Hepatic stellate cell (primary cell): ENCODE measurements around the gene HIRA.
"Not testable (repeated sequence)": the region's sequence is repeated elsewhere in the genome, so short reads cannot be mapped to it uniquely, and the experiment has no call there.

Experiments
- DNase-seq: peaks from one replicate; pipeline ENCODE4 v3.0.0; 2011; ENCODE audit warnings: low spot score

Gene HIRA

DNA sequence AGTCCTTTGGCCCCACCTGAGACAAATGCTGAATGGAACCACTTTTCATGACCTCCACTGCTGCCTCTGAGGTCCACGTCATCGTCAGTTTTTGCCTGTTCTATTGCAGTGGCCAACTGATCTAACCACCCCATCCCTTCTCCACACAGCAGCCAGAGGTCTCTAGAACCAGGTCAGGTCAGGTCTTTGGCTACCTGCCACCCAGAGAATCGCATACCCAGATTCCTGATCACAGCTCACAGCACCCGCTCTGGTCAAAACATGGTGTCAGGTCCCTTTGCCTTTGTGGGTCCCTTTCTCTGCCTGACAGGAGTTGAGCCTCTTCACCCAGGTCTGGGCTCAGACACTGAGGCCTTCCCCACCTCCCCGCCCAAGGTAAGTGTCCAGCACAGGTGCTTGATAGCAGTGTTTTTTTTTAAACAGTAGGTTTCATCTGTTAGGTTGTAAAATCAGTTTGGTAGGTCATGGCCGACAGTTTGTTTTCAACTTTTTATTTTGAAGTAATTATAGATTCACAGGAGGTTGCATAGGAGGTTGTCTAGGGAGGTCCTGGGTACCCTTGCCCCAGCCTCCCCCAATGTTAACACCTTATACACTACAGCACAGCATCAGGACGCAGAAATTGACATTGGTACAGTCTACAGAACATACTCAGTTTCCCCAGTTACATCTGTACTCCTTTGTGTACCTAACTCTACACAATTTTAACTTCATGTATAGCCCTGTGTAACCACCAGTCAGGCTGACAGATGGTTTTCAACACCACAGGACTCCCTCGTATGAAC, 9.1 kb upstream of the HIRA start:
- DNase-seq: no peak

DNA sequence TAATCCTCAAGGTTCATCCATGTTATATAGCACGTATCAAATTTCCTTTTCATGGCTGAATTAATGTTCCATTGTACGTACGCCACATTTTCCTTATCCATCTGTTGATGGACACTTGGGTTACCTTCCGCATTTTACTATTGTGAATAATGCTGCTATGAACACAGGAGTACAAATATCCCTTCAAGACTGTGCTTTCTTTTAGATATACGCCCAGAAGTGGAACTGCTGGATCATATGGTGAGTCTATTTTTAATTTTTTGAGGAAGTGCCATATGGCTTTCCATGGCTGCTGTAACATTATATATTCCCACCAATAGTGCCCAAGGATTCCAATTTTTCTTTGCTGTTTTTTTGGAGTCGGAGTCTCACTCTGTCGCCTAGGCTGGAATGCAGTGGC, 6.8 kb upstream of the HIRA start:
- DNase-seq: no peak

DNA sequence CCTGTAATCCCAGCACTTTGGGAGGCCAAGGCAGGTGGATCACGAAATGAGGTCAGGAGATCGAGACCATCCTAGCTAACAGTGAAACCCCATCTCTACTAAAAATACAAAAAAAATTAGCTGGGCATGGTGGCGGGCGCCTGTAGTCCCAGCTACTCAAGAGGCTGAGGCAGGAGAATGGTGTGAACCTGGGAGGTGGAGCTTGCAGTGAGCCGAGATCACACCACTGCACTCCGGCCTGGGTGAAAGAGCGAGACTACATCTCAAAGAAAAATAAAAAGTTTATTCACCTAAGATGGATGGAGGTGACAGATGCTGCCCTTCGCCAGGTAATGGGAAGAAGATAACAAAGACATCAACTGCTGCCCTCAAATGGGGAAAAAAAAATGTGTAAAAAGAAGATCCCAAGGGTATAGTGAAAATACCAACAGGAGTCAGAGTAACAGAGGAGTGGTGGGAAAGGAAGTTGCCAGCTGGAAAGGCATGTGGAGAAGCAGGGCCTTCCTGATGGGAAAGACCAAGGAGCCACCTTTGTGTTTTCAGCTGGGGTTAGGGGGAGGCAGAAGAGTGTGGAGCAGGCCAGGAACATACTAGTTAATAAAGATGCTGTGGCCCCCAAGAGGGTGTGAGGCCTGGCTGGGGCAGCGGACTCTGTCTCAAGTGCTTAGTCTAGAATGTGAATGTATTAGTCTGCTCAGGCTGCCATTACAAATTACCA, 5.1 kb upstream of the HIRA start:
- DNase-seq: not testable (repeated sequence)

DNA sequence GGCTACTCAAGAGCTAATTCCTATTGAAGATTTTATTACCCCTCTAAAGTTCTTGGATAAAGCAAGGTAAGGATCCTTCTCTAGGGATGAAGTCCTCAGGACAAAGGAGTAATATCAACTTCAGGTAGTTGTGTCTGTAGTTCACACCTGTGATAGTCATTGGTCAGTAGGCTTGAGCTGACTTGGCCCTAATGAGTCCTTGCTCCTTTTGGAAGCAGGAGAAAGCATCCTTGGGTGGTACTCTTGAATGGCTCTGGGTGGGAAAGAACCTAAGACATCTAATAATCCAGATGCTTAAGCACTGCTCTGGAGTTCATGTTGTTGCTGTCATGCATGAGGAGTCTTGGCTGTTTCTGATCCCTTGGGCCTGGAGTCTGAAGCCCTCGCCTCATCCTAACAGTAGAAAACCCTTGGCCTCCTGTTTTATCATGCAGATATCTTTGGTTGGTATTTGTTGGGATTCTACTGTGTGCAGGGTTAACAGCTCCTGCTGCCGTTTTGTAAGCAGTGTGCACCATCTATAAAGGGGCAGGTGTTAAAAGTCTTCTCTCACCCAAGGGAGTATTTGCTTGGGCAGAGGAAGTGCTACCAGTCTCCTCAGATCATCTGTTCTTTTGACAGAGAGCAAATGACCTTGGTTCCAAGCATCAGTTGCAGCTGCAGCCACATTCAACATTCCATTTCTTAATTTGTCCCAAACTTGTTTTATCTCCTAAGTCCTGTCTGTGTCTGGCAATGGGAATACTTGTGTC, 3.5 kb upstream of the HIRA start:
- no peak for DNase-seq

DNA sequence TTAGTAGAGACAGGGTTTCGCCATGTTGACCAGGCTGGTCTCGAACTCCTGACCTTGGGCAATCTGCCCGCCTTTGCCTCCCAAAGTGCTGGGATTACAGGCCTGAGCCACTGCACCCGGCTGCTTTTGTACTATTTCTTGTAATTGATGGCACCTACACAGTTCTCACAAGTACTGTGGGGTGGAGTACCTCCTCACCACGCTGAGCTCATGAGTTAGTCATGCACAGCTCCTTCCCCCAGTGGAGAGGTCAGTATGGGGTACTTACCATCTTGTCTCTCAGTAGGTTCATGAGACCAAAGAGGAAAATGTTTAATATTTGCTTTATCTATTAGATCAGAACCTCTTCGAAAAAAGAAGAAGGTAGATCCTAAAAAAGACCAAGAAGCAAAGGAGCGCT, 2.9 kb upstream of the HIRA start:
- DNase-seq: no peak

DNA sequence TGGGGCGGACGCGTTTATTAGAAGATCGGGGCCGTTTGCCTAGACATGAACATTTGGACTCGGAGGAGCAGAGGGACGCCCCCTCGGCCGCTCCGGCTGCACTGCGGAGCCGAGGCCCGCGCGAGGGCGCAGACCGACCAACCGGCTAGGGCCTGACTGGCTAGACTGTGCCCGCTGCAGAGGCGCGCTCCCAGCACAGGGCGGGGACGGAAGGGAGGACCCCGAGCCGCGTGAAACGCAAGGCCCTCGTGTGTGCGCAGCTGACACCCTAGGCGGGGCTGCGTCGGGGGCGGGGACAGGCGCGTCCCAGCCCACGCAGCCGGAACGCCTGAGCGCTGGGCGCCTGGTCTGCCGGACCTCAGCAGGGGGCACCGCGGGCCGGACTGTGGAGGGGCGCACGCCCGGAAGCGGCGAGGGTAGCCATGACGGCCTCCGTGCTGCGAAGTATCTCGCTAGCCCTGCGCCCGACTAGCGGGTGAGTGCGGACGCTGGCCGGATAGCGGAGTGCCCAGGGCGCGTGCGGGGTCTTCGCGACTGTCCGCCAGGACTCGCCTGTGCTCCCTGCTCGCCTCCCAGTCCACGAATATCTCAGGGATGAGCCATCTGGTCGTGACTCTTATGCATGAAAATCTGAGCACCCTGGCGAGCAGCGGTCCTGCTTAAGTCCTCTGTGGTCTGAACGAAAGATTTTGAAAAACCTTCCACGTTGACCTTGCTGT, 759 bp upstream of the HIRA start, which contains the start of gene MRPL40:
TSS of gene MRPL40 (plus strand) at position 413 of the 719 bp plus-strand sequence. CDS start at position 423, 10 bp downstream.
- peak; percentile 93 for DNase-seq

DNA sequence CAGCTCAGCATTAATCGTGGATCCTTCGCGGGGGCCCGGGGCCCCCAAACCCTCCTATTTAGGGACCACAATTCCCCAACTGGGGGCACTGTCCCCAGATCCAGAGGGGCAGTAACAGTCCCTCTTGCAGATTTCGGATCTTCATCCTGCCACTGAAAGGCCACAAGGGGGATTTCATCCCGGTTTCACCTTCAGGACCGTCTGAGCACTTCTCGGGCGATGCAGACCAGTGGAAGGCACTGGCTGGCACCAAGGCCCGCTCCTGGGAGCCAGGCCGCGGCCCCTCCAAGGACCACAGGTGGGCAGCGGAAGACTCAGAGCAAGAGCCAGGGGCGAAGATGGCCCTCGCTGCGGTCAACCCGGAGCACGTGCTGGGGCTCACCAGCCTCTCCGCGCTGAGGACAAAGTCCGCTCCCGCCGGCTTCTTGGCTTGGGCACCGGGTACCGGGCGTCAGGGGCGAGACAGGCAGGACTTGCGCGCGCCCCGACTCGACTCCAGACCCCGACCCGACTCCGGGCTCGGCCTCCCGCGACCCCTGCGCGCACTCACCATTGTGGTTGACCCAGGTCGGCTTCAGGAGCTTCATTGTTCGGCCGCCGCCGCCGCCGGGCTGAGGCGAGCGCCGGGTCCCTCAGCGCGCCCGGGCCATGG, 517 bp downstream of the HIRA start:
- peak; percentile 36 for DNase-seq

DNA sequence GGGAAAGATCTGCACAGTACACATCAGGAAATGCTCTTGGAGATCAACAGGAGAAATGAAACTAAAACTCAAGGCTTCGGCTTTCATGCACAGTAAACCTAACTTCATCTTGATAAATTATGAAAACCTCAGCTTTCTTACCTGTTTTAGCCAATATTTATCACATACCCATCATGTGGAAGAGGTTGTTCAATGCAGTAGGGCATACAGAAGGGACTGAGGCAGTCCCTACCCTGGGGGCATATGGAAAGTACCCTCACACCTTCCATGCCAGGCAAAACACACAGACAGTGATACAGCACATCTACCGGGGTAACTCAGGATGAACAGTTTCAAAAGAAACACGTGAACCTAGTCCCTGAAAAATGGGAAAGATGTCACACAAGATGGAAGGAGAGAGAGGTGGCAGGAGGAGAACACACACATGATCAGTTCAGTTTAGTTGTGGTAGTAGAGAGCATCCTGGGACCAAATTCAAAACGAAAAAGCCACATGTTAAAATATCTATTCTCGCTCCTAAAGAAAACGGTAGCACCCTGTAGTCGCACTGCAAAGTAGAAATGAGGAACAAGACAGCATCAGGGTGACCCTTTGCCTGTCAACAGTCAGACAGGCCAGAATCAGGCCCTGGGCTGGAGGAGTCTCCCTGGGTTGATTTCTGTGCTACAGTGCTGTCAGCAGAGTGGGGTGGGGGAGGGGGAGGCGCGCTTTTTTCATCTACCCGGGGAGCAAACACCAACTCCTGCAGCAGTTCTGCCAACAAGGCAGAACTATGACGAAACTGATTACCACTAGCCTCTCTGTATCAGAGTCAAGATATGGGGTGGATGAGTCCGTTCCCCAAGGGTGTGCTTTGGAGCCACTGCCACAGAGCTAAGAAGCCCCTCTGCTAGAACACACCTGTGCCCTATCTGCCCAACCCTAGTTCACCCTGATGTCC, 1.3 kb downstream of the HIRA start:
- DNase-seq: peak; percentile 48

DNA sequence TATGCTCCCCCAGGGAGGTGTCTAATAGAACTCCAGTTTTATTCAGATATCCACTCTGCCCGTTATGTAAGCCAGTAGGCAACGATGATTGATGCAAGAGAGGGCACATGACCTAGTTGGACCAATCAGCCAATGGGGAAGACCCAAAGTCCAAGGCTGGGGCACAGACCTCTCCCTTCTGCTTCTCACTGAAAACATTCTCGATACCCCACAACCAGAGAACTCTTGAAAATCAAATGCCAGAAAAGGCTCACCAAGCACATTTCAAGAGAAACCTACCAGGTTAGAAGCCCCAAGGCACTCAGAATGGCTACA, 7.4 kb downstream of the HIRA start:
- DNase-seq: no peak

DNA sequence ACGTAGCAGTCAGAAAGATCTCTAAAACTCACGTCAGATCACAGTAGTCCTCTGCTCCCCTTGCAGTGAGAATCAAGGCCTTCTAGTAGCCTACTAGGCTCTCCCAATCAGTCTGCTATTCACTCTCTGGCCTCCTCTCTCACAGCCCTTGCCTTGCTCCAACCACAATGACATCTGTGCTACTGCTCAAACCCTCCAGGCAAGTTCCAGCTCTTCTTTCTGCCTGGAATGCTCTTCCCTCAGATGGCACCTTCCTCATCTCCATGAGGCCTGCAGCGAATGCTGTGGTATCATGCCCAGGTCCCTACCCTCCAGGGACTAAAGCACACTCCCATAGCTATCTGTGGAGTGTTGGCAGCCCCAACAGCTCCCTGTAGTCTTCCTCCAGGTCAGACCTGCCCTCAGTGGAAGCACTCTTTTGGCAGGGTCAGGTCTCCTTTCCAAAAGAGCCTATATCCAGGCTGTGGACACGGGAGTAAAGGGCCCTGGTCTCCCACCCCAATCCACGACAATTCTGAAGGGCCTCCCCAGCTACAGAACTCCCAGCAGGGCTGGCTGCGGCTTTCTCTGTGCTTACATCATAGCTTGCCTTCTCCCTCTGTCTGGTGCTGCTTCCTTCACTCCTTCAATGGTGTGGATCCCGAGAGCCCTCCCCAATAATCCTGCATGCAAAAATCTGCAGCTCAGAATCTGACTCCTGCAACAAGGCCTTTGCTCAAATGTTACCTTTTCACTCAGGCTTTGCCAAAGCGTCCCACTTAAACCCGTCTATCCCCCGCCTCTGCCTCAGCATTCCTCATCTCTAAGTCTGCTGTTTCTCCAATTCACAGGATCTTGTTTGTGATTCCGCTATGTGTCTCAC, 8.9 kb downstream of the HIRA start:
- DNase-seq: no peak

DNA sequence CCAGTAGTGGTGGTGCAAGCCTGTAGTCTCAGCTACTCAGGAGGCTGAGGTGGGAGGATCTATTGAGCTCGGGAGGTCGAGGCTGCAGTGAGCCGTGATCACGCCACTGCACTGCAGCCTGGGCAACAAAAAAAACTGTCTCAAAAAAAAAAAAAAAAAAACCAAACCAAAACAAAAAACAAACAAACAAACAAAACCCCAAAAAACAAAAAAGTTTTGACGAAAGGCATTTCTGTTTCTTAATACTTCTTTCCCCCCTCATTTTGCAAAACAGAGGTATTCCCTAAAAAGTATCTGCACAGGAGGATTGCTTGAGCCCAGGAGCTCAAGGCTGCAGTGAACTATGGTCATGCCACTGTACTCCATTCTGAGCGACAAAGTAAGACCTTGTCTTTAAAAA, 11.2 kb downstream of the HIRA start:
- no peak for DNase-seq

DNA sequence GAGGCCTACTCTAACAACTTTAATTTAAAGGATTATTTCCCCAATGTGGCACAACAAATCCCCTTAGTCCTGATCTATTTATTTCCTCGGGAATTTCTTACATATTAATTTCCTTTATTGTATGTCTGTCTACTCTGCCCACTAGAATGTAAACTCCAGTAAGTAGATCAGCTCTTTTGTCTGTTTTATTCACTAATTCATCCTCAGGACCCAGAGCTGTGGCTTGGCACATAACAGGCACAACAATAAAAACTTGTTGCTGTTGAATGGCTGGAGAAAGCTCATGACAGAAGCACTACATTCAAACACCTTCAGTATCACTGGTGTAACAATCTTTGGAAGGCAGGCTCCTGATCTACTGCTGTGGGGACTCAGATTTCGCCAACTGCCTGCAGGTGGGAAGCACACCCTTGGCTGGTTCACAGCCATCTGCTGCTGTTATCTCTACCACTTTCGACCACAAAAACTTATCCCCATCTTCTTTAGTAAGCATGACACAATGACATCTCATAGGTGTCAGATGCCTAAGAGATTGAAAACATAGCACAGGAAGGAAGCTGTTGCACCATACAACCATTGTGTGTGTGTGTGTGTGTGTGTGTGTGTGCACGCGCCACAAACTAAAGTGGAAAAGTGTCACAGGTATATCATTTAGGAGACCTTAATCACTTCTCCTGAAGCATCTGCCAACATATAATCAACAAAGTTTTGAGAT, 11.9 kb downstream of the HIRA start:
- no peak for DNase-seq

DNA sequence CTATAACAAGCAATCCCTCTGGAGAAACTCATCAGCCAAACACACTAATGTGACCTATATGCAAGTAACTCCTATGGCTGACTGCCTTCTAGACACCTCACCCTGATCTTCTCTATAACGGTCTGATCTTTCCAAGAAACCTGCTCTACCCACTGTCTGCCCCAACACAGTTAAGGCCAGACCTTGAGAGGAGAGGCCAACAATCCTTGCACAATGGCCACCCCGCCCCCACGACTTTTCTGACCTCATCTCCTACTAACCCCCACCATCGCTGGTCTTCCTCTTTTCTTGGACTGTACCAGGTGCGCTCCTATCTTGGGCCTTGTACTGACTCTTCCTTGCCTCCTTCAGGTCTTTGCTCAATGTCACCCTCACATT, 12.5 kb downstream of the HIRA start:
- no peak for DNase-seq

DNA sequence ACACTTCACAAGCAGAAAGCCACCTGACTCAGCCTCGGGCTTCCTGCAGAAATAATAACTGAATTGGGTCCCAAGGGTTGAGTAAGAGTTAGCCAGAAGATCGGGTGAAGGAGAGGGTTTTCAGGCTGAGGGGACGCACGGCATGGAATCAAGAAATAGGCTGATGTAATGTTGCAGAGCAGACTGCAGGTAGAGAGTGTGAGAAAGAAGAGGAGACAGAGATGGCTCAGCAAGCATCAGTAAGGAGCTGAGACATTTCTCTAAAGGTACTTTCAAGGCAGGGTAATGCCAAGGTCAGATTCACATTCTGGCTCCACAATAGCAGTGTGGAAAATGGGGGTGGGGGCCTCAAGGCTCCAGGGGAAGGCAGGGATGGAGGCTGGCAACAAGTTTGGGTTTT, 18.6 kb downstream of the HIRA start:
- DNase-seq: no peak

DNA sequence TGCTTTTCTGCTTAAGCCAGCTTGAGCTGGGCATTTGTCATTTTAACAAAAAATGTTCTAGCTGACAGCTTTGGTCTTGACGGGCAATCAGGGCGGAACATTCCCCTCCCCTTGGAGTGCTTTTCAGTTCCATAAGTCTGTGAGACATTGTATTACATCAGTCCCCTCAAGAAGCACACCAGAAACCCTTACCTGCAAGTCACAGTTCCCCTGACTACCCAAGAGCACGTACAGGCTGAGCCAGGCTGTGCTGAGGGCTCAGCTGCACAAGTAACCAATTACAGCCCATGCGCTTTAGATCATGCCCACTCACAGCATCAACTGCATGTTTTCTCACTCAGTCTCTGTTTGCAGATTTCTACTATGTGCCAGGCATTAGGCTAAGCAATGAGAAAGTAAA, 19.1 kb downstream of the HIRA start:
- DNase-seq: no peak

DNA sequence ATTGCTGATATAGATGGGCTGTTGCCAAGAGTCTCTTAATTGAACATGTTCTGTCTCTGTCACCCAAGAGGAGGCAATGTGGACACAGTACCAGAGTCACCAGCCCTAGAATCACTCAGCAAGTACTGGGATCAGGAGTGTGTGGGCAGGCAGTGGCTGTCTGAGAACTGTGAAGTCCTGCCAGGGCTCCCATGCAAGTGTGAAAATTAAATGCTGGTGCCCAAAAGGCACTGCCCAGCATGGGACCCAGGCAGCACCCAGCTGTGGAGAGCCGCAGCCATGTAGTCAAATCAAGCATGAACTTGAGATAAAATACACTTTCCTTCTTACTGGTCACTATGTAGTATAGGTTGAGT, 19.9 kb downstream of the HIRA start:
- DNase-seq: no peak

DNA sequence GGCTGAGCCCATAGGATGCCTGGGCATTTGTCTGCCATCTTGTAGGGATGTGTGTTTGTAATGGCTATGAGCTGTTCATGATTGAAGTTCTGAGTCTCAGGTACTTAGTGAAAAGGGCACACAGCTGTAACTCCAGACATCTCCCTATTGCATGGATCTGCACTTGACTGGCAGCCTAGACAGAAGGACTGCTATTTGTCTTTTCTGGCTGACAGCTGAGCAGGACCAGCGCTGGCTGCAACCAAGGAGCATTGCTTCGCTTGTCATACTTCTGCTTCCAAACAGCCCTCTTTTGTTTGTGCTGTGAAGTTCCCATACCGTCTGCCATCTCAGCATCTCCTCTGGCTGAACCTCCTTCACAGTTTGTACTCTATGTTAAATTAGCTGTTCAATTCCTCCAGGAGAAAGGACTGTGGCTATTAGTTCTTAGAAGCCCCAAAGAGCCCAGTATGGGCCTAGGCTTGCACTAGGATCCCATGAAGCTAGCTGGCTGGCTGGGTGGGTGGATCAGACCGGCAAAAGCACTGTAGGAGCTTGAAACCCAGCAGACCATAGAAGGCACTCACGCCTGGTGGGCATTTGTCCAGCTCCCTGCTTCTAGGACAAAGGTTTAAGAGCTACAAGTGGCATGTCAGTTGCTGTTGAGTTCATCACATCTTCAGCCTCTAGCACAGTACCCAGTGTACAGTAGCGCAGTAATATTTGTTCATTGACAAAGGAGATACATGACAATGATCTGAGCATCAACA, 20.4 kb downstream of the HIRA start:
- no peak for DNase-seq
